Spleen (tissue), 7 donors: ENCODE data around the gene HIP1.

Experiments
- POLR2A ChIP-seq, 3 donors: fragments of 450-650 bp; IDR thresholded peaks; one replicate each; pipeline ENCODE4 v1.5.1; 2017; ENCODE audit warnings: antibody characterized with exemption in 3 of 3, mild to moderate bottlenecking in 1 of 3
- POLR2AphosphoS5 ChIP-seq, 3 donors: sonication (generic); formaldehyde crosslinking; IDR thresholded peaks; one replicate each; pipeline ENCODE4 v1.5.1; 2017; ENCODE audit warnings: antibody characterized with exemption in 3 of 3
- TF ChIP-seq, protein P1 (sequence below), 11 experiments: fragments of 200-600 bp in 7 of 11; fragments of 450-650 bp in 4 of 11; sonication (generic) in 4 of 11; IDR thresholded peaks in 8 of 11; conservative IDR thresholded peaks in 3 of 11; 1 replicate in 7 of 11; 2 replicates in 4 of 11; pipeline versions ENCODE4 v1.4.0 to v1.8.0; 2016 to 2021; ENCODE audit warnings: antibody characterized with exemption in 11 of 11, inconsistent platforms in 4 of 11, mild to moderate bottlenecking in 1 of 11
- donor health status: DM: no; HTN: no; CAD: no; lungs with moderate emphysema.
- donor health status: DM: no; HTN: no; CAD: no.
- donor health status: DM: no; HTN: no; CAD: no.

DNA sequence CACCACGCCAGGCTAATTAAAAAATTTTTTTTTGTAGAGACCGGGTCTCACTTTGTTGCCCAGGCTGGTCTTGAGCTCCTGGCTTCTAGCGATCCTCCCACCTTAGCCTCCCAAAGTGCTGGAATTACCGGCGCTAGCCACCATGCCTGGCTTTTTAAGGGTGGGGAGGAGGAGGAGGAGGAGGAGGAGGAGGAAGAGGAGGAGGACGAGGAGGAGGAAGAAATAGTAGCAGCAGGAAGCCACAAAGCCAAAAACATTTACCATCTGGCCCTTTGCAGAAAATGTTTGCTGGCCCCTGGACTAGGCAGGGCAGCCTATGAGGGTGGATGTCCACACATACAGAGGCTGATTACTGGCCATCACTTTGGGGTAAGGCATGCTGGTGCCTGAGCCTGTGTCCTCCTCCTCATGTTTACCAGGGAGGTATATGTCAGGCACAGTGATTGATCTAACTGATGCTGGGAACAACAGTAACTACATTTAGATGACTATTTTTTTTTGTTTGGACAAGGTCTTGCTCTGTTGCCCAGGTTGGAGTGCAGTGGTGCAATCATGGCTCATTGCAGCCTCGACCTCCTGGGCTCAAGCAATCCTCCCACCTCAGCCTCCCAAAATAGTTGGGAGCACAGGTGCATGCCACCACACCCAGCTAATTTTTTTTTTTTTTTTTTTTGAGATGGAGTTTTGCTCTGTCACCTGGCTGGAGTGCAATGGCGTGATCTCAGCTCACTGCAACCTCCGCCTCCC, 122.1 kb downstream of the HIP1 start:
- TF ChIP-seq, protein P1, sequence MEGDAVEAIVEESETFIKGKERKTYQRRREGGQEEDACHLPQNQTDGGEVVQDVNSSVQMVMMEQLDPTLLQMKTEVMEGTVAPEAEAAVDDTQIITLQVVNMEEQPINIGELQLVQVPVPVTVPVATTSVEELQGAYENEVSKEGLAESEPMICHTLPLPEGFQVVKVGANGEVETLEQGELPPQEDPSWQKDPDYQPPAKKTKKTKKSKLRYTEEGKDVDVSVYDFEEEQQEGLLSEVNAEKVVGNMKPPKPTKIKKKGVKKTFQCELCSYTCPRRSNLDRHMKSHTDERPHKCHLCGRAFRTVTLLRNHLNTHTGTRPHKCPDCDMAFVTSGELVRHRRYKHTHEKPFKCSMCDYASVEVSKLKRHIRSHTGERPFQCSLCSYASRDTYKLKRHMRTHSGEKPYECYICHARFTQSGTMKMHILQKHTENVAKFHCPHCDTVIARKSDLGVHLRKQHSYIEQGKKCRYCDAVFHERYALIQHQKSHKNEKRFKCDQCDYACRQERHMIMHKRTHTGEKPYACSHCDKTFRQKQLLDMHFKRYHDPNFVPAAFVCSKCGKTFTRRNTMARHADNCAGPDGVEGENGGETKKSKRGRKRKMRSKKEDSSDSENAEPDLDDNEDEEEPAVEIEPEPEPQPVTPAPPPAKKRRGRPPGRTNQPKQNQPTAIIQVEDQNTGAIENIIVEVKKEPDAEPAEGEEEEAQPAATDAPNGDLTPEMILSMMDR (IDR thresholded peaks at IDR 0.05 in 8 of 11, conservative IDR thresholded peaks at IDR 0.05 in 3 of 11), result no peak
- TF ChIP-seq POLR2AphosphoS5 (IDR thresholded peaks at IDR 0.05) (no peak), POLR2A (IDR thresholded peaks at IDR 0.05) (no peak)
